WTC11 (cell line): ENCODE results near the gene CRBN. TPM values are rescaled to one million over a fixed set of nuclear protein-coding genes. Genes with fewer than 3 reads are reported as not detected.

Source experiments
- ATAC-seq: fragments of 200-7000 bp; cut with Tn5 transposase; 2 replicates; pipeline ENCODE4 v1.10.0; 2021; ENCODE audit warnings: mild to moderate bottlenecking, moderate library complexity
- CTCF ChIA-PET: fragments of 300-600 bp; sonication (Branson Sonifier 250); formaldehyde crosslinking; loops from one replicate; lab custom pipeline; 2021; ENCODE audit warnings: antibody characterized with exemption; lab: Charles Lee
- POLR2A ChIA-PET: fragments of 350-600 bp; sonication (Branson Sonifier 250); formaldehyde crosslinking; loops from one replicate; lab custom pipeline; 2021; ENCODE audit warnings: antibody characterized with exemption; lab: Charles Lee
- DNase-seq: peaks from one replicate; pipeline ENCODE4 v3.0.0; 2021; ENCODE audit warnings: low spot score
- H3K27ac Mint-ChIP-seq: 2 replicates; pipeline ENCODE4 v1.8.0; 2021; ENCODE audit warnings: mixed read lengths
- H3K27me3 Mint-ChIP-seq: 2 replicates; pipeline ENCODE4 v1.8.0; 2021; ENCODE audit warnings: low read depth, mild to moderate bottlenecking, moderate library complexity, mixed read lengths
- H3K36me3 Mint-ChIP-seq: 2 replicates; pipeline ENCODE4 v1.8.0; 2021; ENCODE audit warnings: mixed read lengths
- H3K4me1 Mint-ChIP-seq: 2 replicates; pipeline ENCODE4 v1.8.0; 2022; ENCODE audit warnings: mixed read lengths
- H3K4me3 Mint-ChIP-seq: 2 replicates; pipeline ENCODE4 v1.8.0; 2021; ENCODE audit warnings: mild to moderate bottlenecking, moderate library complexity, mixed read lengths
- H3K9me3 Mint-ChIP-seq: 2 replicates; pipeline ENCODE4 v1.8.0; 2021; ENCODE audit warnings: mixed read lengths
- E2F4 ChIP-seq: sonication (generic); formaldehyde crosslinking; IDR thresholded peaks from 2 replicates; pipeline ENCODE4 v1.8.1; 2022; ENCODE audit warnings: low read depth, mild to moderate bottlenecking, moderate library complexity, missing genetic modification reagents, borderline replicate concordance
- ESRRA ChIP-seq: sonication (generic); formaldehyde crosslinking; IDR thresholded peaks from 2 replicates; pipeline ENCODE4 v1.8.1; 2022; ENCODE audit warnings: mild to moderate bottlenecking, missing genetic modification reagents, borderline replicate concordance
- GTF2I ChIP-seq: fragments of 250-450 bp; sonication (Bioruptor Pico); conservative IDR thresholded peaks from 2 replicates; pipeline ENCODE4 v1.4.0; 2021; ENCODE audit warnings: mild to moderate bottlenecking
- IRF2 ChIP-seq: sonication (generic); formaldehyde crosslinking; IDR thresholded peaks from 2 replicates; pipeline ENCODE4 v1.8.0; 2022; ENCODE audit warnings: low read depth, missing genetic modification reagents, borderline replicate concordance
- JAZF1 ChIP-seq: fragments of 250-450 bp; sonication (Bioruptor Pico); IDR thresholded peaks from 2 replicates; pipeline ENCODE4 v1.9.0; 2021; ENCODE audit warnings: moderate library complexity, mild to moderate bottlenecking, inconsistent platforms
- JUN ChIP-seq: sonication (generic); formaldehyde crosslinking; IDR thresholded peaks from 2 replicates; pipeline ENCODE4 v1.8.0; 2023; ENCODE audit warnings: mild to moderate bottlenecking, missing genetic modification reagents
- MXD4 ChIP-seq: fragments of 250-450 bp; sonication (Bioruptor Pico); IDR thresholded peaks from 2 replicates; pipeline ENCODE4 v1.8.0; 2021; ENCODE audit warnings: mild to moderate bottlenecking, moderate library complexity, borderline replicate concordance
- NFYB ChIP-seq: sonication (generic); formaldehyde crosslinking; conservative IDR thresholded peaks from 2 replicates; pipeline ENCODE4 v1.8.0; 2022; ENCODE audit warnings: low read depth, missing genetic modification reagents
- NR2C2 ChIP-seq: sonication (generic); formaldehyde crosslinking; IDR thresholded peaks from 2 replicates; pipeline ENCODE4 v1.8.0; 2022; ENCODE audit warnings: mild to moderate bottlenecking, missing genetic modification reagents
- OVOL2 ChIP-seq: fragments of 250-450 bp; sonication (Bioruptor Pico); IDR thresholded peaks from 2 replicates; pipeline ENCODE4 v1.9.0; 2021; ENCODE audit warnings: mild to moderate bottlenecking, borderline replicate concordance
- PRRX2 ChIP-seq: fragments of 250-450 bp; sonication (Bioruptor Pico); IDR thresholded peaks from 2 replicates; pipeline ENCODE4 v1.8.0; 2021; ENCODE audit warnings: mild to moderate bottlenecking
- RORB ChIP-seq: fragments of 250-450 bp; sonication (Bioruptor Pico); IDR thresholded peaks from 2 replicates; pipeline ENCODE4 v1.9.0; 2021; ENCODE audit warnings: mild to moderate bottlenecking
- SMAD4 ChIP-seq: sonication (generic); formaldehyde crosslinking; IDR thresholded peaks from 2 replicates; pipeline ENCODE4 v1.8.0; 2022; ENCODE audit warnings: mild to moderate bottlenecking, missing genetic modification reagents
- USF2 ChIP-seq: sonication (generic); formaldehyde crosslinking; IDR thresholded peaks from 2 replicates; pipeline ENCODE4 v1.8.1; 2023; ENCODE audit warnings: mild to moderate bottlenecking, missing genetic modification reagents, moderate library complexity
- ZNF121 ChIP-seq: sonication (generic); formaldehyde crosslinking; IDR thresholded peaks from 2 replicates; pipeline ENCODE4 v1.8.0; 2023; ENCODE audit warnings: missing genetic modification reagents
- ZNF232 ChIP-seq: sonication (generic); formaldehyde crosslinking; IDR thresholded peaks from 2 replicates; pipeline ENCODE4 v1.8.0; 2022; ENCODE audit warnings: mild to moderate bottlenecking, missing genetic modification reagents
- ZNF263 ChIP-seq: sonication (generic); formaldehyde crosslinking; IDR thresholded peaks from 2 replicates; pipeline ENCODE4 v1.8.1; 2022; ENCODE audit warnings: low read depth, mild to moderate bottlenecking, moderate library complexity, missing genetic modification reagents
- ZNF317 ChIP-seq: sonication (generic); formaldehyde crosslinking; IDR thresholded peaks from 2 replicates; pipeline ENCODE4 v1.8.1; 2023; ENCODE audit warnings: low read depth, mild to moderate bottlenecking, moderate library complexity, missing genetic modification reagents, borderline replicate concordance
- ZNF423 ChIP-seq: fragments of 250-450 bp; sonication (Bioruptor Pico); IDR thresholded peaks from 2 replicates; pipeline ENCODE4 v2.1.2; 2022; ENCODE audit warnings: mild to moderate bottlenecking, moderate library complexity
- ZNF532 ChIP-seq: fragments of 250-450 bp; sonication (Bioruptor Pico); IDR thresholded peaks from 2 replicates; pipeline ENCODE4 v1.9.0; 2021; ENCODE audit warnings: mild to moderate bottlenecking, borderline replicate concordance
- total RNA-seq: library from RNA; stranded (reverse); gene quantifications from 3 replicates; pipeline ENCODE4 v1.2.3, GENCODE V29; 2021
- TF ChIP-seq, protein P1 (sequence below): fragments of 250-450 bp; sonication (Bioruptor Pico); IDR thresholded peaks from 2 replicates; pipeline ENCODE4 v1.9.0; 2021; ENCODE audit warnings: mild to moderate bottlenecking

The CRBN gene
- total RNA-seq, 1 experiment from 2014 or later: 24.4 TPM

GRCh38 chr3:3160826-3161225 is 18.7 kb downstream of the CRBN start:
- DNase-seq: no peak
- no peak for TF ChIP-seq NR2C2 (CRISPR knock-in tag)
- TF ChIP-seq, all 79 proteins: peak for 0
- no peaks in the 10 kb centered on the region for H3K27me3 Mint-ChIP-seq
- no peak for ATAC-seq
- peaks cover 9% of the 10 kb centered on the region; the same call in 1 of the 2 replicates for H3K9me3 Mint-ChIP-seq
- peaks cover 35% of the 10 kb centered on the region for H3K36me3 Mint-ChIP-seq
- CTCF ChIA-PET: no interaction called here
- H3K4me3 Mint-ChIP-seq: no peak overlapping the region
- no peaks in the 10 kb centered on the region for H3K4me1 Mint-ChIP-seq
- POLR2A ChIA-PET: no interaction called here
- no peak overlapping the region for H3K27ac Mint-ChIP-seq

DNA sequence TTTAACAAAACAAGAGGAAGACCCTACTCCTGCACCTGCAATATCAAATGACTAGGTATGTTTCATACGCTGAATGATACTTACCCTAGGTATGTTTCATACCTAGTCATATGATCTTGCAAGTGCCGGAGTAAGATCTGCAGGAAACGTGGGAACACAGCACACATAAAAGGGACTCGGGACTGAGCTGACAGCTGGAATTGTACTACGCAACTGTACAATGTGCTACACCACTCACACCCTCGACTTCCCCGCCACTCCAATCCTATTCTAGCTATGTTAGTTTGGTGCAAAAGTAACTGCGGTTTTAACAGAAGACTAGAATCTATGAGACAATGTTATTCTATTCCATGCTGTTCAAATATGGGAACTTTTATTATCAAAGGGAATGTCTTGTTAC is 22.0 kb downstream of the CRBN start:
- TF ChIP-seq USF2 (CRISPR knock-in tag): no peak
- no peak for TF ChIP-seq OVOL2 (CRISPR knock-in tag)
- no peak for TF ChIP-seq RORB (CRISPR knock-in tag)
- no peak for TF ChIP-seq GTF2I (CRISPR knock-in tag)
- TF ChIP-seq JUN: no peak
- no peak for TF ChIP-seq ZNF423 (CRISPR knock-in tag)
- TF ChIP-seq, all 79 proteins: peak for 0
- peaks cover 26% of the 10 kb centered on the region for H3K36me3 Mint-ChIP-seq
- ATAC-seq (no peak), DNase-seq (no peak)
- H3K4me1 Mint-ChIP-seq: no peaks in the 10 kb centered on the region
- POLR2A ChIA-PET: no interaction called here
- H3K27ac Mint-ChIP-seq: no peak overlapping the region
- no peak overlapping the region for H3K4me3 Mint-ChIP-seq
- CTCF ChIA-PET: no interaction called here
- no peaks in the 10 kb centered on the region for H3K9me3 Mint-ChIP-seq
- H3K27me3 Mint-ChIP-seq: no peaks in the 10 kb centered on the region

GRCh38 chr3:3154879-3155610 is 24.4 kb downstream of the CRBN start:
- no peak for DNase-seq
- CTCF ChIA-PET: no interaction called here
- TF ChIP-seq ZNF263 (CRISPR knock-in tag) (no peak), JAZF1 (no peak), NFYB (no peak), ZNF121 (CRISPR knock-in tag) (no peak), E2F4 (CRISPR knock-in tag) (no peak)
- TF ChIP-seq, all 79 proteins: peak for 0
- POLR2A ChIA-PET: no interaction called here
- no peak overlapping the region for H3K4me3 Mint-ChIP-seq
- no peaks in the 10 kb centered on the region for H3K9me3 Mint-ChIP-seq
- no peak for ATAC-seq
- no peak overlapping the region for H3K27ac Mint-ChIP-seq
- no peaks in the 10 kb centered on the region for H3K4me1 Mint-ChIP-seq
- no peaks in the 10 kb centered on the region for H3K27me3 Mint-ChIP-seq
- peaks cover 35% of the 10 kb centered on the region for H3K36me3 Mint-ChIP-seq

DNA sequence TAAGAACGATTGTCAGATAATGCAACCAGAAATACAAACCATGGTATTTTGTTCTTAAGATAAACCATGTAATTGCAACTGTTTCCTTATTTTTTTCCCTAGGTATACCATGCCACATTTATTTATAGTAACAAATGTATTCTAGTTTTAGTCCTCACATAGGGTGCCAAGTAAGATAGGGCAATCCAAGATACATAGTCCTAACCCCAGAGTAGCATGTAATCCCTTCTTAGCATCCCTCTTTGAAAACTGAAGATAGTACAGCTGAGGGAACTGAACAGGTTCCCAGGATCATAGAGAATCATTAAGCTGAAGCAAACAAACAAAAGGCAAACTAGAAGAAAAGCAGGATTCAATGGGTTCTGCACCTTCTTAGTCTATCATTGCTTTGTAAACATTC is 28.0 kb downstream of the CRBN start:
- Mint-ChIP-seq H3K27me3 (no peaks in the 10 kb centered on the region), H3K4me1 (no peaks in the 10 kb centered on the region), H3K36me3 (peaks cover 55% of the 10 kb centered on the region), H3K9me3 (no peaks in the 10 kb centered on the region), H3K4me3 (no peak overlapping the region), H3K27ac (no peak overlapping the region)
- CTCF ChIA-PET: no interaction called here
- DNase-seq (no peak), ATAC-seq (no peak)
- POLR2A ChIA-PET: no interaction called here
- no peak for TF ChIP-seq MXD4
- no peak for TF ChIP-seq ZNF232 (CRISPR knock-in tag)
- TF ChIP-seq ZNF263 (CRISPR knock-in tag): no peak
- no peak for TF ChIP-seq E2F4 (CRISPR knock-in tag)
- TF ChIP-seq, protein P1, sequence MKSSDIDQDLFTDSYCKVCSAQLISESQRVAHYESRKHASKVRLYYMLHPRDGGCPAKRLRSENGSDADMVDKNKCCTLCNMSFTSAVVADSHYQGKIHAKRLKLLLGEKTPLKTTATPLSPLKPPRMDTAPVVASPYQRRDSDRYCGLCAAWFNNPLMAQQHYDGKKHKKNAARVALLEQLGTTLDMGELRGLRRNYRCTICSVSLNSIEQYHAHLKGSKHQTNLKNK (CRISPR knock-in tag): no peak
- TF ChIP-seq PRRX2 (CRISPR knock-in tag): no peak
- no peak for TF ChIP-seq RORB (CRISPR knock-in tag)
- no peak for TF ChIP-seq ESRRA (CRISPR knock-in tag)
- no peak for TF ChIP-seq ZNF532 (CRISPR knock-in tag)
- TF ChIP-seq IRF2 (CRISPR knock-in tag): no peak
- TF ChIP-seq SMAD4 (CRISPR knock-in tag): no peak
- no peak for TF ChIP-seq ZNF317 (CRISPR knock-in tag)
